Measurements from ENCODE around the gene CDKL5. TPM values are rescaled to one million over a fixed set of nuclear protein-coding genes. Genes with fewer than 3 reads are reported as not detected.

CDKL5 gene
- total RNA-seq, 1 donor from 2014 or later = 0.46 TPM

DNA sequence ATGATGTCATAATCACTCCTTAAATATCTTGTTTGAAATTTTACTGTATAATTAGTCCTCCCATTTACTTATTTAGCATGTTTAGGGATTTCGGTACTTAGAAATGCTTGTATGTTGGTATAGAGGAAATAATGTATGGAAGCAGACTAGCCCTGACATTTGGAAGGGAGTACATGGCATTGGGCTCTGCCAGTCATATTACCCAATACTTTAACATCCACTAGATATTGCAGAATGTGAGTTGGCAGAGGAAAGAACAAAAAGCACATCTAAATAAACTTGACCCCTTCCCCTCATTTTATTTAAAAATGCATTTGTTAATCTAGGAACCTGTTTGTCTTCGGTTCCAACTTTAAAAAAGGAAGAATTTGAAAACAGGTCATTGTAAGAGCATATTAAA, 168.7 kb downstream of the CDKL5 start:
- Mint-ChIP-seq H3K9me3 (no peaks in the 10 kb centered on the region), H3K4me1 (ENCODE audit: low read depth) (no peaks in the 10 kb centered on the region), H3K27me3 (ENCODE audit: low read depth) (no peaks in the 10 kb centered on the region), H3K4me3 (ENCODE audit: low read depth) (no peak overlapping the region), H3K36me3 (ENCODE audit: low read depth) (no peaks in the 10 kb centered on the region), H3K27ac (no peak overlapping the region)
- no peak for DNase-seq (ENCODE audit: low spot score)
- intact Hi-C loops (cut with micrococcal nuclease) = no loop called here

DNA sequence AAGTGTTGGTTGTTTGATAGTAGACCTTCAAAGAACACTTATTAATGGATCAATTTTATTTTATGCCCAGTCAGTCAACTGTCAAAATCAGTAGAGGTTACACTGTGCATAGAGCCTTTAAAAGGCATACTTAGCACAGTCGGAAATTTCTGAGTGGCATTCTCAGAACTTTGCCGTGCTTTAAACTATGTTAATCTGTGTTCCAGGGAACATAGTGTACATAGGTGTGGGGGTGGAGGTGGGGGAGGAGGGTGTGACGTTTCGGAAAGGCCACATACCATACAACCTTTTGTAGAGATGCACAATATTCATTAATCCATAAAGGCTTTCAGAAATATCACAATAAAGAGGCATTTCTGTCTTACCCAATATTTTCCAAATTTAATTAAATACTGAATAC, 170.7 kb downstream of the CDKL5 start:
- intact Hi-C loops (cut with micrococcal nuclease) = no loop called here
- no peak overlapping the region for H3K4me3 Mint-ChIP-seq (ENCODE audit: low read depth)
- no peak overlapping the region for H3K27ac Mint-ChIP-seq
- no peaks in the 10 kb centered on the region for H3K36me3 Mint-ChIP-seq (ENCODE audit: low read depth)
- H3K4me1 Mint-ChIP-seq (ENCODE audit: low read depth) = no peaks in the 10 kb centered on the region
- DNase-seq (ENCODE audit: low spot score) = no peak
- no peaks in the 10 kb centered on the region for H3K27me3 Mint-ChIP-seq (ENCODE audit: low read depth)
- no peaks in the 10 kb centered on the region for H3K9me3 Mint-ChIP-seq

DNA sequence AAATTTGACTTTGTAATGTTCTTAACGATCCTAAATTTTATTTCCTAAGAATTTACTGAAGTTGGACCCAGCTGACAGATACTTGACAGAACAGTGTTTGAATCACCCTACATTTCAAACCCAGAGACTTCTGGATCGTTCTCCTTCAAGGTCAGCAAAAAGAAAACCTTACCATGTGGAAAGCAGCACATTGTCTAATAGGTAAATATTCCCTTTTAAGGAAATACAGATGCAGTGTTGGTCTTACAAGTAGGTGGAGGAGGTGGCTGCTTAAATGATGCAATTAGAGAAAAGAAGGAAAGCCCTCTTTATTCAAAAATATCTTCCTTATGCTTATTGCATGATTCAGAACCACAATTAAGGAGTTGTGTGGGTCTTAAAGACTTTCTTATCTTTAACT, 173.0 kb downstream of the CDKL5 start:
- Mint-ChIP-seq H3K4me1 (ENCODE audit: low read depth) (no peaks in the 10 kb centered on the region), H3K36me3 (ENCODE audit: low read depth) (no peaks in the 10 kb centered on the region), H3K4me3 (ENCODE audit: low read depth) (no peak overlapping the region), H3K9me3 (no peaks in the 10 kb centered on the region), H3K27me3 (ENCODE audit: low read depth) (no peaks in the 10 kb centered on the region), H3K27ac (no peak overlapping the region)
- intact Hi-C loops (cut with micrococcal nuclease) = no loop called here
- DNase-seq (ENCODE audit: low spot score) = no peak

DNA sequence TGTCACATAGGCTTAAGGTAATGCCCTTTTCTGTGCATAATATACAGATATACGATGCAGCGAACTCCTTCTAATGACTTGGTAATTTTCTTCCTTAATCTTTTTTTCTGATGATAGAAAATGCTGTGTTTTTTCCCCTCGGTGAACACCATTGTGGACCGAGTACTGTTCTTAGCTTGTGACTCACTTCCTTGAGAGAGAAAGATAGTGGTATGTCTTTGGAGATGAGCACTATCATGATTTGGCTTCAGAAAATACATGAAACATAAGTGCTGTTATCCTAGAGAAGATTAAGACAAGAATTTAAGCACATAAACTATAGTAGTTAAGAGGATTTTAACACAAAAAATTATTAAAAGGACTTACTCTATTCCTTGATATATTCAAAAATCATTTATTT, 182.6 kb downstream of the CDKL5 start:
- Mint-ChIP-seq H3K36me3 (ENCODE audit: low read depth) (no peaks in the 10 kb centered on the region), H3K9me3 (no peaks in the 10 kb centered on the region), H3K27me3 (ENCODE audit: low read depth) (no peaks in the 10 kb centered on the region), H3K27ac (no peak overlapping the region), H3K4me3 (ENCODE audit: low read depth) (no peak overlapping the region), H3K4me1 (ENCODE audit: low read depth) (no peaks in the 10 kb centered on the region)
- DNase-seq (ENCODE audit: low spot score) = no peak
- intact Hi-C loops (cut with micrococcal nuclease) = no loop called here

DNA sequence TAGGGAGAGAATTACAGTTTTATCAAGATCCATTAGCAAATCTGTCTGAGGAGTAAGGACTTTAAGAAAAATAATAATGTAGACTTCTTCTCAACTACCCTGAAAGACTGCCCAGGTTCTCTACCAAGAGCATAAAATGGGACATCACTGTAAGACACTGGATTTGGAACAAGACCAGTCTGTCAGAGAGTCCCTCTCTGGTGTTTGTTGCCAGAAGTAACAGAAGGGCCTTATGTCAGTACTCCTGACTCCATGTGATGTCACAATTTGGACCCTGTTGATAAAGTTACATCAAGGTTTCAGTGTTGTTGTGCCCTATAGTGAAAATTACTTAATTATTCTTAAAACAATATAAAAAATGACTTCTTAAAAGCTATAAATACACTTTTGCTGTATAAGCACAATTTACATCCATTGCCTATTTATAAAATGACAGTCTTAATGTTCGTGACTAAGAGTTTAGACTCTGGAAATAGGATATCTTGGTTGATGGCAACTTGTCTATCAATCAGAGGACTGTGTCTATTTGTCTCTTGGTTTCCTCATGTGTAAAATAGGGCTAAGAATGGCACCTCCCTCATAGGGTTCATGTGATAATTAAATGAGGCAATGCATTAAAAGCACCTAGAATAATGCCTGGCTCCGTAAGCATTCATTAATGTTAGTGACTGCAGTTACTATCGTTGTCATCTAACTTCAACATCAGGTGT, 188.7 kb downstream of the CDKL5 start:
- intact Hi-C loops (cut with micrococcal nuclease) = no loop called here
- Mint-ChIP-seq H3K4me1 (ENCODE audit: low read depth) (no peaks in the 10 kb centered on the region), H3K27me3 (ENCODE audit: low read depth) (no peaks in the 10 kb centered on the region), H3K36me3 (ENCODE audit: low read depth) (no peaks in the 10 kb centered on the region), H3K9me3 (no peaks in the 10 kb centered on the region), H3K4me3 (ENCODE audit: low read depth) (no peak overlapping the region), H3K27ac (no peak overlapping the region)
- no peak for DNase-seq (ENCODE audit: low spot score)

DNA sequence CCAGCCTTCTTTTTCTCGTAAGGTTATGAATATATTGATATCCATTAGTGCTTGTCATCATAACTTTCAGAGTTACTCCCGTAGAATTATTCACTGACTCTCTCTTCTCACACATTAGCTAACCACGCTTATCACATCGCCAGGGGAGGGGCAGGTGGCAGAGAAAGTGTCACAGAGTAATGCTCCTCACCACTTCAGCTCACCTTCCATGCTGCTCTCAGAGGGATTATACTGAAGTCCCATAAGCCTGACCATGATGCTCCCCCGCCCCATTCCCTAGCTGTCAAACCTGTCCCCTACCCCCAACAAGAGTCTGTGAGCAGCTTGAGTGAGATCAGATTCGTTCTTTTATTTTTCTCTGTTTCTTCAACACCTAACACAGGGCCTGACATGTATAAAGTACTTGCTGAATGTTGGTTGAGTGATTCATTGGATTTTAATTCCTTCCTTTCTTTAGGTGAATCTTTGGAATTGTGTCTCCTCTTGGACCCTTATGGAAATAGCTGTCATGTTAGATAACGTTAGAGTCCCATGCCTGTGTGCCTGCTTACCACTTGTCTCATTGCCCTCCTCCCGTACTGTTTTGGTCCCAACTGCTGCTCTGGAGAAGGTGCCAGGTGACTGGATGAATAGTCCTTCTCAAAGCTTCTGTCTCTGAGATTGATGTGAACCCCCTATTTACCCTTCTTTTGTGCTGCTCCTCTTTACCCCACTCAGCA, 191.4 kb downstream of the CDKL5 start:
- no peak overlapping the region for H3K4me3 Mint-ChIP-seq (ENCODE audit: low read depth)

DNA sequence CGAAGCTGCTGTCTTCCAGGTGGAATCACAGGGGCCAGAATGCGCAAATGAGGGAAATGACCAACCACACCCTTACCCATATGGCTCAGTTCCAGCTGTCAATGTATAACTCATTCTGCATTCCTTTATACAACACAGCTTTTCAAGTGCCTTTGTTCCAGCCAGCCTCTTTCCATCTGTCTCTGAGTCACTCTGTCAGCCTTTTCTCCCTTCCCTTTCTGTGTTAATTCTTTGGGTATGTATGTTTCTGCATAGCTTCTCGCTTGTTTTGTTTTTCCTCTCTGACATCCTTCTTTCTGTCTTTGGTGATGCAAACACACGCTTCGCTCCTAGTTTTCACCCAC, 192.0 kb downstream of the CDKL5 start:
- H3K4me3 Mint-ChIP-seq (ENCODE audit: low read depth) = no peak overlapping the region
- H3K27ac Mint-ChIP-seq = no peak overlapping the region
- H3K27me3 Mint-ChIP-seq (ENCODE audit: low read depth) = no peaks in the 10 kb centered on the region
- no peak for DNase-seq (ENCODE audit: low spot score)
- no peaks in the 10 kb centered on the region for H3K9me3 Mint-ChIP-seq
- no peaks in the 10 kb centered on the region for H3K36me3 Mint-ChIP-seq (ENCODE audit: low read depth)
- intact Hi-C loops (cut with micrococcal nuclease) = no loop called here
- no peaks in the 10 kb centered on the region for H3K4me1 Mint-ChIP-seq (ENCODE audit: low read depth)

More for the DNA sequence above, 191.4 kb downstream of the CDKL5 start:
- Mint-ChIP-seq H3K27ac (no peak overlapping the region), H3K27me3 (ENCODE audit: low read depth) (no peaks in the 10 kb centered on the region), H3K36me3 (ENCODE audit: low read depth) (no peaks in the 10 kb centered on the region), H3K4me1 (ENCODE audit: low read depth) (no peaks in the 10 kb centered on the region), H3K9me3 (no peaks in the 10 kb centered on the region)
- no peak for DNase-seq (ENCODE audit: low spot score)
- intact Hi-C loops (cut with micrococcal nuclease) = no loop called here

DNA sequence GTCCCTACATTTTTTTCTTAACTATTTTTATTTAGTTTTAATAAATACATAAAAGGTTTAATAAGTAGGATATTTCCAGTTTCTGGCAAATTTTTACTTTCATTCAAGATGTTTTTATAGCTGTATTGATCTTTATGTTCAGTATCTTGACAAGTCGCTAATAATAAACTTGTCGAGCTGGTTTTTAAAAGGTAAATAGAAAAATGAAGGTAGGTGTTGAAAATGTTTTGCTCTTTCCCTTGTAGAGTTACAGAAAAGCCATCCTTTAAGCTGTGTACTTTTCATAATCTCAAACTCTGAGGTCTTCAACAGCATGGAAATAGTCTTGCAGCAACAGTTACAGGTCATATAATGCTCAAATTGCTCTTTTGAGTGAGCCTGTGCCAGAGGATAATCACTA, 193.9 kb downstream of the CDKL5 start:
- Mint-ChIP-seq H3K36me3 (ENCODE audit: low read depth) (no peaks in the 10 kb centered on the region), H3K27ac (no peak overlapping the region), H3K4me3 (ENCODE audit: low read depth) (no peak overlapping the region), H3K4me1 (ENCODE audit: low read depth) (no peaks in the 10 kb centered on the region), H3K9me3 (no peaks in the 10 kb centered on the region), H3K27me3 (ENCODE audit: low read depth) (no peaks in the 10 kb centered on the region)
- no peak for DNase-seq (ENCODE audit: low spot score)
- intact Hi-C loops (cut with micrococcal nuclease) = no loop called here

DNA sequence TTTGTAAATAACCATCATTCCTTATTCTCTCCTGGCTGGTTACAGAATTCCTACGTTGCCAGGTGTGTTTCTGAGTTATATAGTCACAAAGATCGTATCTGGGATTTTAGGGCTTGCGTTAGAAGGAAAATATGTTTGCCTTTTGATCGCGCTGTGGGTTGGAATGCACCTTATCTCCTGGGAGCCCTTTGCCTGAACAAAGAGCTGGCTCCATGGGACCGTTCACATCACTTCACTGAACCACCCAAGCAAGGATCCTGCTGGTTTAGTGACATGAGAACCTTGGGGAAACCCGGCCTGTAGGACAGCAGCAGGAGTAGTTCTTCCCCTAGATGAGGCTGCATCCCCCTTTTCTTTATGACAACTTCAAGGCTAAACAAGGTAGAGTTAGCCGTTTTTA, 194.9 kb downstream of the CDKL5 start:
- no peak for DNase-seq (ENCODE audit: low spot score)
- Mint-ChIP-seq H3K36me3 (ENCODE audit: low read depth) (no peaks in the 10 kb centered on the region), H3K27me3 (ENCODE audit: low read depth) (no peaks in the 10 kb centered on the region), H3K27ac (no peak overlapping the region), H3K9me3 (no peaks in the 10 kb centered on the region), H3K4me1 (ENCODE audit: low read depth) (no peaks in the 10 kb centered on the region), H3K4me3 (ENCODE audit: low read depth) (no peak overlapping the region)
- intact Hi-C loops (cut with micrococcal nuclease) = no loop called here

DNA sequence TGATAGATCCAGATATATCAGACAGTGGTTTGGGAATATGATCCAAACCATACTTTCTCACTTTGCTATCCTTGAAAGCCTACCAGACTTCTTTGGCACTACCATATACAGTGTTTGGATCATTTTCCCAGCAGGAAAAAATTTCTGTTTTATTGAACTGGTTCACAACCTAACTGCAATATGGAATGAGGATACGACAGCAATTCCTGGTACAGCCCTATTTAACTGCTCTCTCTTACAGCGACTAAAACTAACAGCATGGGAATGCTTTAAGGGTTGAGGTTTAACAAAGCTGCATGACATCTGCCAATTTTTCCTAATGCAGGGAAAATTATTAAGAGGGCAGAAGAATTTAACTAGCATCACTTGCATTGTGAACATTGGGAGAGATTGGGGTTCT, 199.2 kb downstream of the CDKL5 start:
- no peaks in the 10 kb centered on the region for H3K27me3 Mint-ChIP-seq (ENCODE audit: low read depth)
- no peak overlapping the region for H3K4me3 Mint-ChIP-seq (ENCODE audit: low read depth)
- no peak for DNase-seq (ENCODE audit: low spot score)
- intact Hi-C loops (cut with micrococcal nuclease) = no loop called here
- no peaks in the 10 kb centered on the region for H3K9me3 Mint-ChIP-seq
- H3K36me3 Mint-ChIP-seq (ENCODE audit: low read depth) = no peaks in the 10 kb centered on the region
- no peaks in the 10 kb centered on the region for H3K4me1 Mint-ChIP-seq (ENCODE audit: low read depth)
- no peak overlapping the region for H3K27ac Mint-ChIP-seq

DNA sequence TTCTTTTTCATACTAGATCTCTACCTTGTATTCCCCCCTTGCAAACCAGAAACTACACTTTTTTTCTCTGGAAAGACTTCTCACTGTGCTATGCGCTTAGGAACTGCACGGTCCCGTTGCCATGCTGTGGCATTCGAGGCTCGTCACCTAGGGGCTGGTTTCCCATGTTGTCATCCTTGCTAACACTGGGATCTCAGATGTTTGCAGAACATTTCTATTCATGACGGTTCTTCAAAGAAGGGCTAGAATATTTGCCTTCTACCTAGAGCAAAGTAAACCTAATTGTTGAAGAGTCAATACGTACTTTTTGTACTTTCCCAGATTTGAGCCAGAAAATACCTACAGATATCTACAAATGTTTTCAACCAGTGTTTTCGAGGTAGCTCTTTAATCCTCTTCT, 205.5 kb downstream of the CDKL5 start:
- no peaks in the 10 kb centered on the region for H3K9me3 Mint-ChIP-seq

DNA sequence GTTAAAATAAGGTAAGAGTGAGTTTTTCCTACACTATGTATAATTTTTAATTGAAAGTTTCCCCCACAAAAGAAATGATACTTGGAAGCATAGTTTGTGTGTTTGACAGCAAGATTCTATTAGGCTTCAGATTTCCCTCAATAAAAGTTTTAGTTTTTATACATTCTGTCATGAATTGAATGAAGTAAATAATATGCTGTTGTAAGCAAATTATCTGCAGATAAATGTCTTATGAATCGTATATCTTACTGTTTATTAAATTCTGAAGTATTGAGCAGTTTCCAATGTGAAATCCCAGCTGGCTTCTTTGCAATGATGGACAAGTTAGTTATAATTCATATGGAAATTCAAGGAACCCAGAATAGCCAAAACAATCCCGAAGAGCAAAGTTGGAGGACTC, 213.0 kb downstream of the CDKL5 start:
- Mint-ChIP-seq H3K4me1 (ENCODE audit: low read depth) (no peaks in the 10 kb centered on the region), H3K4me3 (ENCODE audit: low read depth) (no peak overlapping the region), H3K27me3 (ENCODE audit: low read depth) (no peaks in the 10 kb centered on the region), H3K27ac (no peak overlapping the region), H3K9me3 (no peaks in the 10 kb centered on the region), H3K36me3 (ENCODE audit: low read depth) (no peaks in the 10 kb centered on the region)
- intact Hi-C loops (cut with micrococcal nuclease) = no loop called here
- no peak for DNase-seq (ENCODE audit: low spot score)

More for the DNA sequence above, 205.5 kb downstream of the CDKL5 start:
- no peaks in the 10 kb centered on the region for H3K27me3 Mint-ChIP-seq (ENCODE audit: low read depth)
- H3K36me3 Mint-ChIP-seq (ENCODE audit: low read depth) = no peaks in the 10 kb centered on the region
- intact Hi-C loops (cut with micrococcal nuclease) = no loop called here
- no peak overlapping the region for H3K4me3 Mint-ChIP-seq (ENCODE audit: low read depth)
- no peak for DNase-seq (ENCODE audit: low spot score)
- H3K4me1 Mint-ChIP-seq (ENCODE audit: low read depth) = no peaks in the 10 kb centered on the region
- H3K27ac Mint-ChIP-seq = no peak overlapping the region

DNA sequence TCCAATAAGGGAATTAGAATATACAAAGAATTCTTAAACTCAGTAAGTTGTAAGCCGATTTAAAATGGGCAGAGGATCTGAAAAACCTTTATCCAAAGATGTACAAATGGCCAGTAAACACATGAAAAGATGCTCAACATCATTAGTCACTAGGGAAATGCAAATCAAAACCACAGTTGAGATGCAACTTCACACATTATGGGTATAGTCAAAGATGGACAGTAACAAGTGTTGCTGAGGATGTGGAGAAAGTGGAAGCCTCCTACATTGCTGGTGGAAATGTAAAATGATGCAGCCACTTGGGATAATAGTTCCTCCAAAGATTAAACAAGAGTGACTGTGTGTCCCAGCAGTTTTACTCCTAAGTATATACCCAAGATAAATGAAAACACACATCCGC, 213.9 kb downstream of the CDKL5 start:
- Mint-ChIP-seq H3K27me3 (ENCODE audit: low read depth) (no peaks in the 10 kb centered on the region), H3K4me3 (ENCODE audit: low read depth) (no peak overlapping the region)
- intact Hi-C loops (cut with micrococcal nuclease) = no loop called here

More for the DNA sequence above, 213.9 kb downstream of the CDKL5 start:
- Mint-ChIP-seq H3K9me3 (no peaks in the 10 kb centered on the region), H3K27ac (no peak overlapping the region), H3K4me1 (ENCODE audit: low read depth) (no peaks in the 10 kb centered on the region), H3K36me3 (ENCODE audit: low read depth) (no peaks in the 10 kb centered on the region)
- DNase-seq (ENCODE audit: low spot score) = no peak
